Osteocyte (in vitro differentiated cells): ENCODE results near the gene THEMIS2. TPM values are rescaled to one million over a fixed set of nuclear protein-coding genes. Genes with fewer than 3 reads are reported as not detected.
A peak's percentile ranks its signal among the peaks of the same experiment; 100 is the strongest.

Experiments used
- DNase-seq: peaks from one replicate; pipeline ENCODE4 v3.0.0; 2021; ENCODE audit warnings: mixed read lengths; ENCODE audit not compliant: unreplicated experiment; ENCODE audit errors: extremely low spot score
- H3K27ac Mint-ChIP-seq: one replicate; pipeline ENCODE4 v1.8.0; 2021; ENCODE audit warnings: mild to moderate bottlenecking, mixed read lengths; ENCODE audit not compliant: unreplicated experiment
- H3K27me3 Mint-ChIP-seq: one replicate; pipeline ENCODE4 v1.8.0; 2021; ENCODE audit warnings: mixed read lengths; ENCODE audit not compliant: unreplicated experiment
- H3K36me3 Mint-ChIP-seq: one replicate; pipeline ENCODE4 v1.8.0; 2021; ENCODE audit warnings: mixed read lengths; ENCODE audit not compliant: unreplicated experiment
- H3K4me1 Mint-ChIP-seq: one replicate; pipeline ENCODE4 v1.8.0; 2021; ENCODE audit warnings: mixed read lengths; ENCODE audit not compliant: unreplicated experiment
- H3K4me3 Mint-ChIP-seq: one replicate; pipeline ENCODE4 v1.8.0; 2021; ENCODE audit warnings: mild to moderate bottlenecking, moderate library complexity, mixed read lengths; ENCODE audit not compliant: unreplicated experiment
- H3K9me3 Mint-ChIP-seq: one replicate; pipeline ENCODE4 v1.8.0; 2021; ENCODE audit warnings: mixed read lengths; ENCODE audit not compliant: unreplicated experiment
- total RNA-seq: library from RNA; stranded (reverse); gene quantifications from 2 replicates; pipeline ENCODE4 v1.2.1, GENCODE V29; 2021
- TF ChIP-seq, protein P1 (sequence below): fragments of 200-600 bp; sonication (generic); IDR thresholded peaks from 2 replicates; pipeline ENCODE4 v1.5.0; 2021; ENCODE audit warnings: antibody characterized with exemption, mild to moderate bottlenecking, moderate library complexity

Gene THEMIS2
- total RNA-seq, 1 donor from 2014 or later, result 4.0 TPM

DNA sequence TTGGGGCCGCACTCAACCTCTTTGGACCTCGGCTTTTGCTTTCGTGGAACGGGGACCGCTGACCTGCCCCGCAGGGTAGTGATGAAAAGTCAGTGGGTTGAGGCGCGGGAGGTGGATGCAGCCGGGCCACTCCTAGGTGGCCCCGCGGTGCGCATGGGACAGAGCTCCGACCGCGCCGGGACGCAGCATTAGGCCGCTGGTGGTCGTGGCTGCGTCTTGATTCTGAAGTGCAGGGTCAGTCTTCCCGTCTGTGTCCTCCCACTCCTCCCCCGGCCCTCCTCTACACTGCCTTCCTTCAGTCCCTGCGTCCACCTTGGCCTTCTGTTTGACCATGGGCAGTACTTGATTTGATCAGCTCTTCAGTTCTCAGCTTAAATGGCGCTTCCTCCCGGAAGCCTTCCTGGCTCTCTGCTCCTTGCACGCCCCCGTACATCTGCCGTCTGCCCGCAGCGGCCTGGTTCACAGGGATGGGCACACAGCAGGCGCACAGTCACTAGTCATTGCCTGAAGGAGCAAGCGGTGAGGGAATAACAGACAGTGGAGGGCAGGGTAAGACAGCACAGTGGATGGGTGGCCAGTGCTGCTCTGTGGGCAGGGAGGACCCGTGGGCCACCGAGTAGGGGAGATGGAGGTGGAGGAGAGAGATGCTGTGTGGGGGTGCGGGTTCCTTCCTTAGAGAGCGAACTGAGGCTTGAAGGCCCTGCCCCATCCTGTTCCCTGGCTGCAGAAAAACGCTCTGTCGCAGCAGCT lies 633 bp downstream of the THEMIS2 start:
- peak overlapping the region; percentile 11 for H3K27ac Mint-ChIP-seq
- H3K36me3 Mint-ChIP-seq, result no peaks in the 10 kb centered on the region
- peaks cover 16% of the 10 kb centered on the region for H3K4me1 Mint-ChIP-seq
- TF ChIP-seq, protein P1, sequence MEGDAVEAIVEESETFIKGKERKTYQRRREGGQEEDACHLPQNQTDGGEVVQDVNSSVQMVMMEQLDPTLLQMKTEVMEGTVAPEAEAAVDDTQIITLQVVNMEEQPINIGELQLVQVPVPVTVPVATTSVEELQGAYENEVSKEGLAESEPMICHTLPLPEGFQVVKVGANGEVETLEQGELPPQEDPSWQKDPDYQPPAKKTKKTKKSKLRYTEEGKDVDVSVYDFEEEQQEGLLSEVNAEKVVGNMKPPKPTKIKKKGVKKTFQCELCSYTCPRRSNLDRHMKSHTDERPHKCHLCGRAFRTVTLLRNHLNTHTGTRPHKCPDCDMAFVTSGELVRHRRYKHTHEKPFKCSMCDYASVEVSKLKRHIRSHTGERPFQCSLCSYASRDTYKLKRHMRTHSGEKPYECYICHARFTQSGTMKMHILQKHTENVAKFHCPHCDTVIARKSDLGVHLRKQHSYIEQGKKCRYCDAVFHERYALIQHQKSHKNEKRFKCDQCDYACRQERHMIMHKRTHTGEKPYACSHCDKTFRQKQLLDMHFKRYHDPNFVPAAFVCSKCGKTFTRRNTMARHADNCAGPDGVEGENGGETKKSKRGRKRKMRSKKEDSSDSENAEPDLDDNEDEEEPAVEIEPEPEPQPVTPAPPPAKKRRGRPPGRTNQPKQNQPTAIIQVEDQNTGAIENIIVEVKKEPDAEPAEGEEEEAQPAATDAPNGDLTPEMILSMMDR, result no peak
- H3K27me3 Mint-ChIP-seq, result no peaks in the 10 kb centered on the region
- no peak for DNase-seq
- H3K9me3 Mint-ChIP-seq, result no peaks in the 10 kb centered on the region
- H3K4me3 Mint-ChIP-seq, result peak overlapping the region; percentile 78

DNA sequence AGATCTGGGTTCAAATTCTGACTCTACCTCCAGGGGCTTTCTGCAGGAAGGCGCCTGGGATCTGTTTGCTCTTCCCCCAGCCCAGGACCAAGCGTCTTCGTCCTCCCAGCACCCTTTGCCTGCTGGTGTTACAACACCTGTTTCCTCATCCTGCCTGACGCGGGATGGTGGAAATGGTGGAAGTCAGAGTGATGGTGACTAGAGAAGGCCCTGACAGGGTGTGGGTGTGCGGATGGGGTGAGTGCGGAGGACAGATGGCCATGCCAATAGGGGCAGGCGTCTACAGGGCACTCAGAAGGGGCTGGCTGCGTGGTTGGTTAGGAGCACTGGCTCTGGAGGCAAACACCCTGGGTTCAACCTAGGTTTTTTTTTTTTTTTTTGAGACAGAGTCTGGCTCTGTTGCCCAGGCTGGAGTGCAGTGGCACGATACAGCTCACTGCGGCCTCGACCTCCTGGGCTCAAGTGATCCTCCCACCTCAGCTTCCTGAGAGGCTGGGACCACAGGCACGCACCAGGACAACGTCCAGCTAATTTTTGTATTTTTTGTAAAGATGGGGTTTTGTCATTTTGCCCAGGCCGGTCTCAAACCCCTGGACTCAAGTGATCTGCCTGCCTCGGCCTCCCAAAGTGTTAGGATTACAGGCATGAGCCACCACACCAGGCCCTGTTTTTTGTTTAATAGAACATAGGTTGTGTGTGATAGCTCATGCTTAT lies 1.5 kb downstream of the THEMIS2 start:
- TF ChIP-seq, protein P1, result no peak
- H3K4me1 Mint-ChIP-seq, result peaks cover 16% of the 10 kb centered on the region
- peak overlapping the region; percentile 32 for H3K4me3 Mint-ChIP-seq
- no peaks in the 10 kb centered on the region for H3K9me3 Mint-ChIP-seq
- H3K27ac Mint-ChIP-seq, result no peak overlapping the region
- no peaks in the 10 kb centered on the region for H3K36me3 Mint-ChIP-seq
- H3K27me3 Mint-ChIP-seq, result no peaks in the 10 kb centered on the region
- DNase-seq, result no peak

DNA sequence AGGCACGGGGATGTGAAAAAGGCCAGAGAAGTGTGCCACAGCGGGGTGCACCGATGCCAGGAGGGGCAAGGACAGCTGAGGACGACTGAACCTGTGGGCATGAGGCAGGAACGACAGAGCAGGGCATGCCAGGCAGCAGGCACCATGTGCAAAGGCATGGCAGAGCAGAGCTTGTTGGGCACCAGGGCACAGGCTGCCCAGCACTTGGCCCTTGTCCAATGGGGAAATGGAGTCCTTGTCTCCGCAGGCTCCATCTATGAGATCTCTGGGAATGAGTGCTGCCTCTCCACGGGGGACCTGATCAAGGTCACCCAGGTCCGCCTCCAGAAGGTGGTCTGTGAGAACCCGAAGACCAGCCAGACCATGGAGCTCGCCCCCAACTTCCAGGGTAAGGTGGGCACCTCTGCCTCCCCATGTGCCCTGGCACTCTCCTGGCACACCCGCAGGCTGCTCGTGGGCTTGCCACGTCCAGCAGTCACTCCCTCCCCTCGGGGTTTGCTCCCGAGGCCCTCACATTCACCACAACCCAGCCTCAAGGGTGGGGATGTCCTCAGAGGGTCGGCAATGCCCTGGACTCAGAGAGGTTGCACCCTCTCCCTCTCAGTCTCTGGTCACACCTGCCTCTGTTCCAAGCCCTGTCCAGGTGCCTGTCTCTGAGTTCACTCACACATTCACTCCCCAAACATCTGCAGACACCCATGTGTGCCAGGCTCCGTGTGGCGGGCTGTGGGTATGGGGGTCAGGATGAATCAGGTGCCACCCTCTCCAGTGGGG lies 4.2 kb downstream of the THEMIS2 start:
- no peaks in the 10 kb centered on the region for H3K9me3 Mint-ChIP-seq
- no peak for DNase-seq
- H3K27ac Mint-ChIP-seq, result no peak overlapping the region
- TF ChIP-seq, protein P1, result no peak
- H3K27me3 Mint-ChIP-seq, result no peaks in the 10 kb centered on the region
- no peak overlapping the region for H3K4me3 Mint-ChIP-seq
- no peaks in the 10 kb centered on the region for H3K36me3 Mint-ChIP-seq
- peaks cover 16% of the 10 kb centered on the region for H3K4me1 Mint-ChIP-seq

DNA sequence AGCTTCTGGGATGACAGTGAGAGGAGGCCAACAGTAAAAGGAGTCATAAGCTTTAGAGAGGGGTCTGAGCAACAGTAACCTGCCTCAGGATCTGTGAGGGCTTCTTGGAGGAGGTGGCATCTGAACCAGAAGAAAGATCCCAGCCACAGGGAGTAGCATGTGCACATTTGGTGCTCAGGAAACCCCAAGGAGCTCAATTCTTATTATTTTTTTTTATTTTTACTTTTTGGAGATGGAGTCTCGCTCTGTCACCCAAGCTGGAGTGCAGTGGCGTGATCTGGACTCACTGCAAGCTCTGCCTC lies 4.7 kb downstream of the THEMIS2 start:
- Mint-ChIP-seq H3K9me3 (no peaks in the 10 kb centered on the region), H3K27me3 (no peaks in the 10 kb centered on the region), H3K4me3 (no peak overlapping the region), H3K36me3 (no peaks in the 10 kb centered on the region), H3K27ac (no peak overlapping the region), H3K4me1 (peaks cover 13% of the 10 kb centered on the region)
- DNase-seq, result no peak
- TF ChIP-seq, protein P1, result no peak

DNA sequence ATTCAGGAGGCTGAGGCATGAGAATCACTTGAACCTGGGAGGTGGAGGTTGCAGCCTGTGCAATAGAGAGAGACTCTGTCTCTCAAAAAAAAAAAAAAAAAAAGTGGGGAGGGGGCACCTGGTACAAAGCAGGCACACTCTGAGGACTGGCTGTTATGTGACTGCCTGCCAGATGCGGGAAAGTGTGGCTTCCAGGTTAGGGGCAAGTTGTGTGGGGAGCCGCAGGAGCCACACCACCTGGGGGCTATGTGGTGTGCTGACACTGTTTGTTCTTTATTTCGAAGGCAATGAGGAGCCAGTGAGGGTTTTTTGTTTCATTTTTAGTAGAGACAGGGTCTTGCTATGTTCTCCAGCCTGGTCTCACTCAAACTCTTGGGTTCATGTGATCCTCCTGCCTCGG lies 5.7 kb downstream of the THEMIS2 start:
- TF ChIP-seq, protein P1, result no peak
- Mint-ChIP-seq H3K27me3 (no peaks in the 10 kb centered on the region), H3K9me3 (no peaks in the 10 kb centered on the region), H3K36me3 (no peaks in the 10 kb centered on the region), H3K4me3 (no peak overlapping the region), H3K4me1 (peaks cover 9% of the 10 kb centered on the region), H3K27ac (no peak overlapping the region)
- DNase-seq, result no peak
